ENCODE results near the gene LYZ. TPM values are rescaled to one million over a fixed set of nuclear protein-coding genes. Genes with fewer than 3 reads are reported as not detected.

LYZ gene
- total and polyA plus RNA-seq, 2 experiments from 2014 or later: not detected

DNA sequence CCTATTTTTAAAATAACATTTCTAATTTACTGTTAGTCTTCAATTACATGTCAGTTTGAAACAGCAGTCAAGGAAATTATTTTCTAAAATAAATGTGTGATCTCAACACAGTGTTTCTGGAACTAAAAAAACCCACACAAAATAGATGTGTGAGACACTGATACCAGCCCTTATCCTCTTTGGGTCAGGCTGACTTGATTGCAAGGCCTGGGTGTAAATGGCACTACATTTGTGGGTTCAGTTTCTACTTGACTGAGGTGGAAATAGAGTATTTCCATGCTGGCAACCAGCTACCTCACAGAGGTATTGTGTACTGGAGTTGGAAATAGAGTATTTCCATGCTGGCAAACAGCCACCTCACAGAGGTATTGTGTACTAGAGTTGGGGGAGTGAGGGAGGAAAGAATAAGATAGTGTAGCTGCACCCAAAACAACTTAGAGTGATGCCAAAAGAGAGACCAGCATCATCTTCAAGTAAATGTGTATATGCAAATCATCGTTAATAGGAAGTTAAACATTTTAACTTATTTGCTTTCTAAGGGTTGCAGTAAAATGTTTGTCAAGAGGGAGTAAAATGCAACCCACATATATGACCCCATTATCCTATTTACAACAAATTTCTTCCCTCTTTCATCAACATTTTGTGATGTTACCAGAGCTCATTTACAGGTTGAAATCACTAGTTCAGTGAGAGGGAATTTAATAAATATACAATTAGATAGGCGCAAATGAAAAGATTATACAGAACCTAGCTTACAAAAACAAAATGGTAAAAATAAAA, 10.7 kb upstream of the LYZ start:
- H3K4me1 ChIP-seq (ENCODE audit: insufficient read depth): no peaks in the 10 kb centered on the region
- H3K36me3 ChIP-seq (ENCODE audit: low read depth): no peaks in the 10 kb centered on the region
- TF ChIP-seq EZH2 (IDR thresholded peaks at IDR 0.05; ENCODE audit: insufficient read depth, poor library complexity, severe bottlenecking) (no peak), EZH2phosphoT487 (IDR thresholded peaks at IDR 0.05; ENCODE audit: insufficient read depth, low read depth) (no peak)
- H3K9me3 ChIP-seq (ENCODE audit: low read depth): no peaks in the 10 kb centered on the region
- no peak overlapping the region for H2AFZ ChIP-seq
- 66 to 82% methylated on average over 2 of the region's 2 CpGs for WGBS, 2 experiments (ENCODE audit: low coverage in 1 of 2, low lambda C conversion rate in 2 of 2, missing lambda C conversion rate in 2 of 2)
- no peak overlapping the region for H3K27ac ChIP-seq
- no peak overlapping the region for H3K9ac ChIP-seq
- no peaks in the 10 kb centered on the region for H4K20me1 ChIP-seq (ENCODE audit: insufficient read depth)
- H3K9me2 ChIP-seq (ENCODE audit: insufficient read depth): no peaks in the 10 kb centered on the region
- H3F3A ChIP-seq (ENCODE audit: insufficient read depth): no peaks in the 10 kb centered on the region
- H3K4me2 ChIP-seq (ENCODE audit: unreplicated experiment): no peak overlapping the region
- H3K27me3 ChIP-seq (replicated peaks; ENCODE audit: insufficient read depth): peaks cover 24% of the 10 kb centered on the region; the same call in 1 of the 2 replicates
- in situ Hi-C loops (cut with MboI): no loop called here
- H3K4me3 ChIP-seq: no peak overlapping the region
- no peaks in the 10 kb centered on the region for H3K79me2 ChIP-seq (ENCODE audit: insufficient read depth)
- no peak for DNase-seq

DNA sequence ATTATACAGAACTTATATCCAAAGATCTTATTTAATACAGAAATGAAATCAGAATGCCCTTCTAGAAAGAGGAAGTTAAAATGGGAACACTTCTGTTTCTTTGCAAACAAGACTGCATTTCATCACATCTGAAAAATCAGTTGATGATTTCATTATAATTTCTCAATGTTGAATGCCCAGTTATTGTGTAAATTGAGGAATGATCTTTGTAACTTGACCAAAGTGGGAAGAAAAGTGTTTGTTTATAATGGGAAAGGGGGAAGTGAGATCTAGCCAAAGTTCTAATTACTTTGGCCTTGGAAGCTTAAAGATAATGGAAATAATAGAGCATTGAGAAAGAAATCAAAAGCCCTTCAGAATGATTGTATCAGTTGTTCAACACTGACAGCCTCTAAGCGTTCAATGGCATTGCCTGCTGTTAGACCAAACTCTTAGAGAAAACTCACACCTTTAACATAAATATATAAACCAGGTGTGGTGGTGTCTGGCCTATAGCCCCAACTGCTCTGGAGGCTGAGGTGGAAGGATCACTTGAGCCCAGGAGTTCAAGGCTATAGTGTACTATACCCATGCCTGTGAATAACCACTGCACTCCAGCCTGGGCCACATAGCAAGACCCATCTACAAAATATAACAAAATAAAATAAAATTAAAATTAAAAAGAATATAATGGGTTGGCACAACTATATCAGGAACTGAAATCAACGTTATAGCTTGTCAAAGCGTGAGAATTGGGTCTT, 9.9 kb upstream of the LYZ start:
- no peak overlapping the region for H3K27ac ChIP-seq
- H3K4me2 ChIP-seq (ENCODE audit: unreplicated experiment): no peak overlapping the region
- no peak for DNase-seq
- no peaks in the 10 kb centered on the region for H3F3A ChIP-seq (ENCODE audit: insufficient read depth)
- no peaks in the 10 kb centered on the region for H3K4me1 ChIP-seq (ENCODE audit: insufficient read depth)
- H3K9me2 ChIP-seq (ENCODE audit: insufficient read depth): no peaks in the 10 kb centered on the region
- peaks cover 27% of the 10 kb centered on the region; the same call in 1 of the 2 replicates for H3K27me3 ChIP-seq (replicated peaks; ENCODE audit: insufficient read depth)
- H3K9ac ChIP-seq: no peak overlapping the region
- 40 to 55% methylated on average over 3 of the region's 3 CpGs for WGBS, 2 experiments (ENCODE audit: low coverage in 1 of 2, low lambda C conversion rate in 2 of 2, missing lambda C conversion rate in 2 of 2)
- H3K36me3 ChIP-seq (ENCODE audit: low read depth): no peaks in the 10 kb centered on the region
- no peak for TF ChIP-seq EZH2phosphoT487 (IDR thresholded peaks at IDR 0.05; ENCODE audit: insufficient read depth, low read depth)
- no peak for TF ChIP-seq EZH2 (IDR thresholded peaks at IDR 0.05; ENCODE audit: insufficient read depth, poor library complexity, severe bottlenecking)
- H3K4me3 ChIP-seq: no peak overlapping the region
- H3K79me2 ChIP-seq (ENCODE audit: insufficient read depth): no peaks in the 10 kb centered on the region
- in situ Hi-C loops (cut with MboI): no loop called here
- H2AFZ ChIP-seq: no peak overlapping the region
- H4K20me1 ChIP-seq (ENCODE audit: insufficient read depth): no peaks in the 10 kb centered on the region
- no peaks in the 10 kb centered on the region for H3K9me3 ChIP-seq (ENCODE audit: low read depth)

DNA sequence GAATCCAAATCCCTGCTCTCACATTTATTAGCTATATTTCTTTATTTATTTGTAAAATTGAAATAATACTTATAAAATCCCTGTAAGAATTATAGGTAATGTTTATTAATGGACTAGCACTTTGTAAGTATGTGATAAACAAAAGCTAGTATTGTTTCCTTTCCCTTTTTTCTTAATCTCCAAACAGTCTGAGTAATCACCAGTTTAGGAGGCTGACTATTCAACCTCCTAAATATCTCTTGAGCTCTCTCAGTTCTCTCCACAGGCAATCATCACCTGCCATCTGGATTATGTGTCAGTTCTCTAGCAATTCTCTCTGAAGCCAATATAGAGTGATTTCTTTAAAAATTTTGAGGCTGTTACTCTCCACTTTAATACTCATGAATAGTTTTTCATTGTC, 9.2 kb upstream of the LYZ start:
- H3K4me1 ChIP-seq (ENCODE audit: insufficient read depth): no peaks in the 10 kb centered on the region
- no peak overlapping the region for H3K4me3 ChIP-seq
- H4K20me1 ChIP-seq (ENCODE audit: insufficient read depth): no peaks in the 10 kb centered on the region
- no peaks in the 10 kb centered on the region for H3K36me3 ChIP-seq (ENCODE audit: low read depth)
- no peak overlapping the region for H2AFZ ChIP-seq
- H3K9ac ChIP-seq: no peak overlapping the region
- H3K27ac ChIP-seq: no peak overlapping the region
- no peaks in the 10 kb centered on the region for H3K9me3 ChIP-seq (ENCODE audit: low read depth)
- in situ Hi-C loops (cut with MboI): no loop called here
- no peak for DNase-seq
- TF ChIP-seq EZH2phosphoT487 (IDR thresholded peaks at IDR 0.05; ENCODE audit: insufficient read depth, low read depth): no peak
- no peak for TF ChIP-seq EZH2 (IDR thresholded peaks at IDR 0.05; ENCODE audit: insufficient read depth, poor library complexity, severe bottlenecking)
- H3F3A ChIP-seq (ENCODE audit: insufficient read depth): no peaks in the 10 kb centered on the region
- no peaks in the 10 kb centered on the region for H3K9me2 ChIP-seq (ENCODE audit: insufficient read depth)
- no peak overlapping the region for H3K4me2 ChIP-seq (ENCODE audit: unreplicated experiment)
- peaks cover 32% of the 10 kb centered on the region; the same call in 1 of the 2 replicates for H3K27me3 ChIP-seq (replicated peaks; ENCODE audit: insufficient read depth)
- no peaks in the 10 kb centered on the region for H3K79me2 ChIP-seq (ENCODE audit: insufficient read depth)

DNA sequence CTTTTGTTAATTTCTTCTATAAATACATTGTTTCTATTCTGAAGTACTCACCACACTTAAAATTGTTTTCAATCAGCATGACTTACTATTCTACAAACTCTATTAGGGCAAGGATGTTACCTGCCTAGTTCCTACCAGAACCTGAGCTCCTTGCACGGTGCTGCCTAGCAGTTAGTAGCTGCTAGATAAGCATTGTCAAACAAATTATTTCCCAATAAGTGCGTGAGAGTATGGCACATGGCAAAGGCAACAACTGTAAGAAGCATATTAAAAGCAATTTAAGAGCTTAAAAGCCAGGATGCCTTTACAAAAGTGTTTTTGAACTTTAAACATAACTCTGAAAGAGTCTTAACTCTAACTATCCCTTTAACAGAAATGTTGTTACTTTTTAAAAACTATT, 8.2 kb upstream of the LYZ start:
- TF ChIP-seq EZH2phosphoT487 (IDR thresholded peaks at IDR 0.05; ENCODE audit: insufficient read depth, low read depth): no peak
- no peak for TF ChIP-seq EZH2 (IDR thresholded peaks at IDR 0.05; ENCODE audit: insufficient read depth, poor library complexity, severe bottlenecking)
- no peaks in the 10 kb centered on the region for H3K36me3 ChIP-seq (ENCODE audit: low read depth)
- WGBS, 2 experiments (ENCODE audit: low coverage in 1 of 2, low lambda C conversion rate in 2 of 2, missing lambda C conversion rate in 2 of 2): 62 to 64% methylated on average over 2 of the region's 2 CpGs
- H3K27ac ChIP-seq: no peak overlapping the region
- no peak overlapping the region for H3K9ac ChIP-seq
- H3K4me1 ChIP-seq (ENCODE audit: insufficient read depth): no peaks in the 10 kb centered on the region
- no peaks in the 10 kb centered on the region for H3K9me2 ChIP-seq (ENCODE audit: insufficient read depth)
- H2AFZ ChIP-seq: no peak overlapping the region
- H3K79me2 ChIP-seq (ENCODE audit: insufficient read depth): no peaks in the 10 kb centered on the region
- no peaks in the 10 kb centered on the region for H3K9me3 ChIP-seq (ENCODE audit: low read depth)
- in situ Hi-C loops (cut with MboI): no loop called here
- H3F3A ChIP-seq (ENCODE audit: insufficient read depth): no peaks in the 10 kb centered on the region
- H3K27me3 ChIP-seq (replicated peaks; ENCODE audit: insufficient read depth): peaks cover 31% of the 10 kb centered on the region; the same call in 1 of the 2 replicates
- H4K20me1 ChIP-seq (ENCODE audit: insufficient read depth): no peaks in the 10 kb centered on the region
- no peak overlapping the region for H3K4me3 ChIP-seq
- H3K4me2 ChIP-seq (ENCODE audit: unreplicated experiment): no peak overlapping the region
- DNase-seq: no peak
